ENCODE data around the gene PFKFB3.

PFKFB3 gene

GRCh38 chr10:6228647-6229046 lies 25.9 kb downstream of the PFKFB3 start:
- in situ Hi-C loops (cut with MboI; ENCODE audit: low pct_unique_long_range_greater_than_20kb, low sequenced_read_pairs, unreplicated experiment), result no loop called here
- DNase-seq (ENCODE audit: low spot score), result no peak
- TF ChIP-seq CTCF (IDR thresholded peaks at IDR 0.05; ENCODE audit: extremely low read depth, insufficient read depth, missing control alignments), result no peak

GRCh38 chr10:6229290-6229689 lies 26.6 kb downstream of the PFKFB3 start:
- no peak for TF ChIP-seq CTCF (IDR thresholded peaks at IDR 0.05; ENCODE audit: extremely low read depth, insufficient read depth, missing control alignments)
- in situ Hi-C loops (cut with MboI; ENCODE audit: low pct_unique_long_range_greater_than_20kb, low sequenced_read_pairs, unreplicated experiment), result no loop called here
- DNase-seq (ENCODE audit: low spot score), result no peak

GRCh38 chr10:6229746-6230145 lies 27.0 kb downstream of the PFKFB3 start:
- no peak for DNase-seq (ENCODE audit: low spot score)
- no peak for TF ChIP-seq CTCF (IDR thresholded peaks at IDR 0.05; ENCODE audit: extremely low read depth, insufficient read depth, missing control alignments)
- in situ Hi-C loops (cut with MboI; ENCODE audit: low pct_unique_long_range_greater_than_20kb, low sequenced_read_pairs, unreplicated experiment), result no loop called here

- no peak for DNase-seq (ENCODE audit: low spot score)
- in situ Hi-C loops (cut with MboI; ENCODE audit: low pct_unique_long_range_greater_than_20kb, low sequenced_read_pairs, unreplicated experiment), result no loop called here
- no peak for TF ChIP-seq CTCF (IDR thresholded peaks at IDR 0.05; ENCODE audit: extremely low read depth, insufficient read depth, missing control alignments)
Observed at GRCh38 chr10:6230315-6230714, 27.6 kb downstream of the PFKFB3 start.

GRCh38 chr10:6231146-6231545 lies 28.4 kb downstream of the PFKFB3 start:
- no peak for DNase-seq (ENCODE audit: low spot score)
- no peak for TF ChIP-seq CTCF (IDR thresholded peaks at IDR 0.05; ENCODE audit: extremely low read depth, insufficient read depth, missing control alignments)
- in situ Hi-C loops (cut with MboI; ENCODE audit: low pct_unique_long_range_greater_than_20kb, low sequenced_read_pairs, unreplicated experiment), result no loop called here

- no peak for TF ChIP-seq CTCF (IDR thresholded peaks at IDR 0.05; ENCODE audit: extremely low read depth, insufficient read depth, missing control alignments)
- in situ Hi-C loops (cut with MboI; ENCODE audit: low pct_unique_long_range_greater_than_20kb, low sequenced_read_pairs, unreplicated experiment), result no loop called here
- DNase-seq (ENCODE audit: low spot score), result no peak
Observed at GRCh38 chr10:6231730-6232129, 29.0 kb downstream of the PFKFB3 start.

GRCh38 chr10:6232225-6232807 lies 29.6 kb downstream of the PFKFB3 start:
- no peak for TF ChIP-seq CTCF (IDR thresholded peaks at IDR 0.05; ENCODE audit: extremely low read depth, insufficient read depth, missing control alignments)
- no peak for DNase-seq (ENCODE audit: low spot score)
- in situ Hi-C loops (cut with MboI; ENCODE audit: low pct_unique_long_range_greater_than_20kb, low sequenced_read_pairs, unreplicated experiment), result no loop called here
